Thyroid gland (tissue), 4 donors: ENCODE data around the gene DNASE1L3.

Experiments
- POLR2A ChIP-seq, 2 donors: fragments of 450-650 bp; IDR thresholded peaks; one replicate each; pipeline ENCODE4 v1.6.1; 2017; ENCODE audit warnings: antibody characterized with exemption in 2 of 2, mild to moderate bottlenecking in 2 of 2, moderate library complexity in 1 of 2
- TF ChIP-seq, protein P1 (sequence below), 6 experiments: fragments of 200-600 bp in 3 of 6; fragments of 450-650 bp in 3 of 6; sonication (generic) in 3 of 6; IDR thresholded peaks; one replicate each; pipeline ENCODE4 v1.5.1; 2016 to 2019; ENCODE audit warnings: antibody characterized with exemption in 6 of 6, mild to moderate bottlenecking in 2 of 6, inconsistent platforms in 1 of 6, moderate library complexity in 1 of 6

DNA sequence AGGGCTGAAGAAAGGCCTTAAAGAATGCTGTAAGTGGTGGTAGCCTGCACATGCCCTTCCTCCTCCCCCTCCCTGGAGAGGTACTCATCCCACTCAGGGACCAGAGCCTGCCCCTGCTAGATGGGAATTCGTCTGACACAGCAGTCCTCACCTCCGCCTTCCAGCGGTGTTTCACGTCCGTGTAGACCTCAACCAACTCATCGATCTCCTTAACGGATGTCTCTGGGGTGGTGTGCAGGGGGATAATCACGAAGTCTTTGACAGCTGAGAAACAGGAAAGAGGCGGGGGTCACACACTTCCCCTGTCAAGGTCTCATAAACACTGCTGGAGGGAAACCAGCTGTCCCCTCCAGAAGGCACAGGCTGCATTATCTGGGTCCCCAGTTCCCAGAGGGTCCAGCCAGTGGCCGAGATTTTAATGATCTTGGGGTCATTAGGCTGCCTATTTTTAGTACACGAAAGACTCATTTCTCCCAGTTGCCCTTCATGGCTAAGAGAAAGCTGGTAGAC, 9.9 kb downstream of the DNASE1L3 start:
- TF ChIP-seq, protein P1, sequence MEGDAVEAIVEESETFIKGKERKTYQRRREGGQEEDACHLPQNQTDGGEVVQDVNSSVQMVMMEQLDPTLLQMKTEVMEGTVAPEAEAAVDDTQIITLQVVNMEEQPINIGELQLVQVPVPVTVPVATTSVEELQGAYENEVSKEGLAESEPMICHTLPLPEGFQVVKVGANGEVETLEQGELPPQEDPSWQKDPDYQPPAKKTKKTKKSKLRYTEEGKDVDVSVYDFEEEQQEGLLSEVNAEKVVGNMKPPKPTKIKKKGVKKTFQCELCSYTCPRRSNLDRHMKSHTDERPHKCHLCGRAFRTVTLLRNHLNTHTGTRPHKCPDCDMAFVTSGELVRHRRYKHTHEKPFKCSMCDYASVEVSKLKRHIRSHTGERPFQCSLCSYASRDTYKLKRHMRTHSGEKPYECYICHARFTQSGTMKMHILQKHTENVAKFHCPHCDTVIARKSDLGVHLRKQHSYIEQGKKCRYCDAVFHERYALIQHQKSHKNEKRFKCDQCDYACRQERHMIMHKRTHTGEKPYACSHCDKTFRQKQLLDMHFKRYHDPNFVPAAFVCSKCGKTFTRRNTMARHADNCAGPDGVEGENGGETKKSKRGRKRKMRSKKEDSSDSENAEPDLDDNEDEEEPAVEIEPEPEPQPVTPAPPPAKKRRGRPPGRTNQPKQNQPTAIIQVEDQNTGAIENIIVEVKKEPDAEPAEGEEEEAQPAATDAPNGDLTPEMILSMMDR (IDR thresholded peaks at IDR 0.05) = no peak
- no peak for TF ChIP-seq POLR2A (IDR thresholded peaks at IDR 0.05)
